ENCODE data around the gene NCOA3.
"Not testable (repeated sequence)": the region's sequence is repeated elsewhere in the genome, so short reads cannot be mapped to it uniquely, and the experiment has no call there.

NCOA3 gene

GRCh38 chr20:47541355-47541922, 39.8 kb downstream of the NCOA3 start:
- DNase-seq, result no peak

- no peak for DNase-seq
Measured at GRCh38 chr20:47543006-47543431, 41.3 kb downstream of the NCOA3 start.

DNA sequence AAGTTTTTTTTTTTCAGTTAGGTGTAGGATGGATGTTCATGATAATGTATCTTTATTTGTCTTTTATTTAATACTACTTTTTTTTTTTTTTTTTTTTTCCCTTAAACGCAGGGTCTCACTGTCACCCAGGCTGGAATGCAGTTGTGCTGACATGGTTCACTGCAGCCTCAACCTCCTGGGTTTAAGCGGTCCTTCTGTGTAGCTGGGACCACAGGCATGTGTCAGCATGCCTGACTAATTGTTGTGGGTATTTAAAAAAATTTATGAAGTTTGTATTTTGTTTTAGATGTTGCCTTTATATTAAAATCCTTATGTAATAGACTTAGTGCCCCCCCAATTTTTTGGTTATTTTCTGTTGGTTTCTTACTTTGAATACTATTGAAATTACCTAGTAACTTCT, 42.6 kb downstream of the NCOA3 start:
- no peak for DNase-seq

GRCh38 chr20:47544852-47545251, 43.2 kb downstream of the NCOA3 start:
- no peak for DNase-seq

DNA sequence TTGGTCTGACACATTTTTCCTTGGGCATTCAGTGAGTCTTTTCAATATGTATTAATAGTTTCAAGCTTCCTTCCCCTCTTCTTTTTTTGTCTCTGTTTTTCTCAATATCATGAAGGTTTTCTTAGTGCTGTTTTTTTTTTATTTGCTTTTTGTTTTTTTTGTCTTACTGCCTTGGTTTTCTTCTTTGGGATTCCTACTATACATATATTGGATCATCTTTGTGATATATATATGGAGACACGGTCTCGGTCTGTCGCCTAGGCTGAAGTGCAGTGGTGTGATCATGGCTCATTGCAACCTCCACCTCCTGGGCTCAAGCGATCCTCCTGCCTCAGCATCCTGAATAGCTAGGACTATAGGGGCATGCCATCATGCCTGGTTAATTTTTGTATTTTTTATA, 43.8 kb downstream of the NCOA3 start:
- no peak for DNase-seq

DNA sequence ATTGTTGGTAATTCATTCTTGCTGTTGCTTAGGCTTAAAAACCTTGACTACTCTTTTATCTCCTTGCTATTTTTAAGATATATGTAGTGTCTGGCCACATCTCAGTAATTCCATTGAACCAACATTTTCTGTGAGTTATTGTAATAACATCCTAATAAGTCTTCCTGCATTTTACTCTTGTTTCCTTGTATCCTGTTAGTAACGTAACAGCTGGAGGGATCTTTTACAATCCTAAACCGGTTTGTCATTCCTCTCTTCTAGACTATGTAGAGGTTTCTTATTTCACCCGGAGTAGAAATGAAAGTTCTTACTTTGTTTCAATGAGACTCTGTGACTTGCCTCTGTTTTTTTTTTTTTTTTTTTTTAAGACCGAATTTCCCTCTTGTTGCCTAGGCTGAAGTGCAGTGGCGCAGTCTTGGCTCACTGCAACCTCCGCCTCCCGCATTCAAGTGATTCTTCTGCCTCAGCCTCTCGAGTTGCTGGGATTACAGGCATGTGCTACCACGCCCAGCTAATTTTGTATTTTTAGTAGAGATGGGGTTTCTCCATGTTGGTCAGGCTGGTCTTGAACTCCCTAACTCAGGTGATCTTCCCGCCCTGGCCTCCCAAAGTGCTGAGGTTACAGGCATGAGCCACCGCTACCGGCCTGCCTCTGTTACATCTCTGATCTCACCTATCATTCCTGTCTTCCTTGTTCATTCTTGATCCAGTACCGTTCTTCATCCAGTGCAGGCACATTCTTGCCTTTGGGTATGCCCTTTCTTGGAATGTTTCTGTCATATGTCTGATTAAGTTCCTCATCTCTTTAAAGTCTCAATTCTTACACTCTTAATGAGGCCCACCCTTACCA, 44.7 kb downstream of the NCOA3 start:
- DNase-seq, result no peak

DNA sequence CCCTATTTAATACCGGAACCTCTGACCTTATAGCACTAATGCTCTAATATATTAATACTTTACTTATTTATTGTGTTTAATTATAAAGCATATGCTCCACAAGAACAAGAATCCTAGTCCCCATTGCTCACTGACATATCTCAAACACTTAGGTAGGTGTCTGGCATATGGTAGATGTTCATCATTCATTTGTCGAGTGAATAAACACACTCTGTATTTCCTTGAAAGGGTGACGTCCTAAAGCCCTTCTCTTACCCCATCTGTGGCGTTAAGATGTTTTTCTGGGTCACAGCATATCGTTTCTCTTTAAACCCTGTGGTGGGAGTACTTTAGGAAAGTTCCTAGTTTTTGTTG, 45.3 kb downstream of the NCOA3 start:
- no peak for DNase-seq

DNA sequence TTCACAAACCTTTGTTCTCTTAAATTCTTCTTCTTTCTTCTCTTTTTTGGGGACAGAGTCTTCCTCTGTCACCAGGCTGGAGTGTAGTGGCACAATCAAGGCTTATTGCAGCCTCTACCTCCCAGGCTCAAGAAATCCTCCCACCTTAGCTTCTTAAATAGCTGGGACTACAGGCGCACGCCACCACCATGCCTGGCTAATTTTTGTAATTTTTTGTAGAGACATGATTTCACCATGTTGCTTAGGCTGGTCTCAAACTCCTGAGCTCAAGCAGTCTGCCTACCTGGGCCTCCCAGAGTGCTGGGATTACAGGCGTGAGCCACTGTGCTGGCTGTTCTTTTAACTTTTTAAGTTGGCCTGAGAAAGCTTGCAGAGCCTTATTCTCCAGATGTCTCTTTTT, 48.0 kb downstream of the NCOA3 start:
- no peak for DNase-seq

DNA sequence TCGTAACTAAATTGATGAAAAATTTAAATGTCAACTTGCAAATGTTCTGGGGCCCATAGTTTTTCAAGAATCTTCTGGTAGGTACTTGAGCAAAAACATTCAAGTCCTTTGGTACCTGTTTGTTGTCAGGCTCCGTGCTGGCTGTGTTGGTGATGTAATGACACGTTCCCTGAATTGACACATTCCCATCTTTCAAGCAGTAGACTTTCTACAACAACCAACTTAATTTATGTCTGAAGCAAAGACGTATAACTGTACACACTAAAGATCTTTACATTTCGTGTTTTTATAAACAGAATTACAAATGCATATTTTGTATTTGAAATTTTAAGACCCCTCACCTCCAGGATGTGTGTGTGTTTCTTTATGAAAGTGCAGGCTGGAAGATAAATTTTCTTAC, 49.5 kb downstream of the NCOA3 start:
- DNase-seq, result no peak

- DNase-seq, result no peak
Measured at GRCh38 chr20:47551841-47552240, 50.2 kb downstream of the NCOA3 start.

DNA sequence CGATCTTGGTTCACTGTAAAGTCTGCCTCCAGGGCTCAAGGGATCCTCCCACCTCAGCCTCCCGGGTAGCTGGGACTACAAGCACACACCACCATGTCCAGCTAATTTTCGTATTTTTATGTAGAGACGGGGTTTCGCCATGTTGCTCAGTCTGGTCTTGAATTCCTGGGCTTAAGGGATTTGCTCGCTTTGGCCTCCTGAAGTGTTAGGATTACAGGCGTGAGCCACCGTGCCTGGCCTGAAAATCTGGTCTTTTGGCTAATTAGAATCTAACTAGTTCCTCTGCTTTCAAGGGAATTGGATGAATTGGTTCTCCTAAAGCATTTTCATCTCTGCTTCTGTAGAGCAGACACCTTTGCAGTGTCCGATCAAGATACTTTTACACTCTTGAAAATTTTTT, 51.3 kb downstream of the NCOA3 start:
- DNase-seq, result no peak

GRCh38 chr20:47553594-47554235, 52.0 kb downstream of the NCOA3 start:
- not testable (repeated sequence) for DNase-seq

DNA sequence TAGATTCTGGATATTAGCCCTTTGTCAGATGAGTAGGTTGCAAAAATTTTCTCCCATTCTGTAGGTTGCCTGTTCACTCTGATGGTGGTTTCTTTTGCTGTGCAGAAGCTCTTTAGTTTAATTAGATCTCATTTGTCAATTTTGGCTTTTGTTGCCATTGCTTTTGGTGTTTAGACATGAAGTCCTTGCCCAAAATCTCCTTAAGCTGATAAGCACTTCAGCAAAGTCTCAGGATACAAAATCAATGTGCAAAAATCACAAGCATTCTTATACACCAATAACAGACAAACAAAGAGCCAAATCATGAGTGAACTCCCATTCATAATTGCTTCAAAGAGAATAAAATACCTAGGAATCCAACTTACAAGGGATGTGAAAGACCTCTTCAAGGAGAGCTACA, 52.6 kb downstream of the NCOA3 start:
- DNase-seq, result not testable (repeated sequence)

DNA sequence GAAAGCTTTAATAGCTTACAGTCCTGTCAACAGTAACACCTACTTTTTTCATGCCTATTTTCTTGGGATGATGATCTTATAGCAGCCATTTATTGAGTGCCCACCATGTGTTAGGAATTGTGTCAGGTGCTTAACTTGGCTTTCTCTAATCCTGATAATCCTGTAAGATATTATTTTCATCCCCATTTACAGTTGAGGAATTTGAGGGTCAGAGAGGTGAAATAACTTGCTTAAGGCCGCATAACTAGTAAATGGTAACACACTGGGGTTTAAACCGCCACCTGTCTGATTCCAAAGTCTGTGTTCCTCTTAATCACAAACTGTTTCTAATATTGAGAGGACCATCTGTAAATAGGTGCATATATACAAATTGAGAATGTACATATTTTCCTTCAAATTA, 55.5 kb downstream of the NCOA3 start:
- no peak for DNase-seq

DNA sequence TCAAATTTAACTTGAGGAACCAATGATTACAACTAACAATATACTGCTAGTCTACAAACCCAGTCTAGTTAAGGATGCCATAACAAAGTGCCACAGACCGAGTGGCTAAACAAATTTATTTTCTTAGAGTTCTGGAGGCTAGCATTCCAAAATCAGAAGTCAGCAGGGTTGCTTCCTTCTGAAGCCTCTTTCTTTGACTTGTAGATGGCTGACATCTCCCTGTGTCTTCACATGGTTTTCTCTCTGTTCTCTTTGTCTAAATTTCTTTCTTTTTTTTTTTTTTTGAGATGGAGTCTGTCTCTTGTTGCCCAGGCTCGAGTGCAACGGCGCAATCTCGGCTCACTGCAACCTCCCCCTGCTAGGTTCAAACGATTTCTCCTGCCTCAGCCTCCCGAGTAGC, 56.1 kb downstream of the NCOA3 start:
- DNase-seq, result no peak

DNA sequence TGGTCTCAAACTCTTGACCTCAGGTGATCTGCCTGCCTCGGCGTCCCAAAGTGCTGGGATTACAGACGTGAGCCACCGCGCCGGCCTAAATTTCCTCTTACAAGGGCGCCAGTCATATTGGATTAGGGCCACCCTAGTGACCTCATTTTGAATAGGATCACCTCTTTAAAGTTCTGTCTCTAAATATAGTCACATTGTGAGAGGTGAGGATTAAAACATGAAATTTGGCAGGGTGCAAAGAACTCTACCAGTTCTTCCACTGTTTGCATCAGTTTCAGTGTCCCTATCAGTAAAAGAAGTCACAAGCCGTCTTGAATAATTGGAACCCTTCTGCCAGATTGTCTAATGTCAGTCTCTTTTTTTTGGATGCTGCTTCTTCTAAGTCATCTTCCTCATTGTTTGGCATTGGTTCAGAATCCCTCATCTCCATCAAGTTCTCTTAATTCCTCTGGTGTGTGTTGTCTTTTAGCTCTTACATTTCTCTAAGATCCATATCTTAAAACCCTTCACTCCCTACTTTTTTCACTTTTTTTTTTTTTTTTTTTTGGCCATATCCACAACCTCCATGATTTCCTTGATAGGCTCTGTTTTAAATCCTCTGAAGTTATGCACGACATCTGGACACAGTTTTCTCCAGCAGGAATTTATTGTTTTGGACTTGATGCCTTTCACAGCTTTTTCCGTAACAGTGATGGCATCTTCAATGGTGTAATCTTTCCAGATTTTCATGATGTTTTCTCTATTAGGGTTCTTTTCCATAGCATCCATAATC, 56.8 kb downstream of the NCOA3 start:
- DNase-seq, result no peak

GRCh38 chr20:47559141-47559540, 57.5 kb downstream of the NCOA3 start:
- no peak for DNase-seq

DNA sequence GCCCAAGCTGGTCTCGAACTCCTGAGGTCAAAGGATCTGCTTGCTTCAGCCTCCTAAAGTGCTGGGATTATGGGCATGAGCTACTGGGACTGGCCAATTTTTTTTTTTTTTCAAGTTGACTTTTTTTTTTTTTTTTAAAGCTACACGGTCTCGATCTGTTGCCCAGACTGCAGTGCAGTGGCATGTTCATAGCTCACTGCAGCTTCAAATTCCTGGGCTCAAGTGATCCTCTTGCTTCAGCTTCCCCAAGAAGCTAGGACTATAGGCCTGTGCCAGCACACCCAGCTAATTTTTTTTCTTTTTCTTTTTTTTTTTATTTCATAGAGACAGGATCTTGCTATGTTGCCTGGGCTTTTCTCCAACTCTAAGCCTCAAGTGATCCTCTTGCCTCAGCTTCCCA, 59.5 kb downstream of the NCOA3 start:
- DNase-seq, result no peak

DNA sequence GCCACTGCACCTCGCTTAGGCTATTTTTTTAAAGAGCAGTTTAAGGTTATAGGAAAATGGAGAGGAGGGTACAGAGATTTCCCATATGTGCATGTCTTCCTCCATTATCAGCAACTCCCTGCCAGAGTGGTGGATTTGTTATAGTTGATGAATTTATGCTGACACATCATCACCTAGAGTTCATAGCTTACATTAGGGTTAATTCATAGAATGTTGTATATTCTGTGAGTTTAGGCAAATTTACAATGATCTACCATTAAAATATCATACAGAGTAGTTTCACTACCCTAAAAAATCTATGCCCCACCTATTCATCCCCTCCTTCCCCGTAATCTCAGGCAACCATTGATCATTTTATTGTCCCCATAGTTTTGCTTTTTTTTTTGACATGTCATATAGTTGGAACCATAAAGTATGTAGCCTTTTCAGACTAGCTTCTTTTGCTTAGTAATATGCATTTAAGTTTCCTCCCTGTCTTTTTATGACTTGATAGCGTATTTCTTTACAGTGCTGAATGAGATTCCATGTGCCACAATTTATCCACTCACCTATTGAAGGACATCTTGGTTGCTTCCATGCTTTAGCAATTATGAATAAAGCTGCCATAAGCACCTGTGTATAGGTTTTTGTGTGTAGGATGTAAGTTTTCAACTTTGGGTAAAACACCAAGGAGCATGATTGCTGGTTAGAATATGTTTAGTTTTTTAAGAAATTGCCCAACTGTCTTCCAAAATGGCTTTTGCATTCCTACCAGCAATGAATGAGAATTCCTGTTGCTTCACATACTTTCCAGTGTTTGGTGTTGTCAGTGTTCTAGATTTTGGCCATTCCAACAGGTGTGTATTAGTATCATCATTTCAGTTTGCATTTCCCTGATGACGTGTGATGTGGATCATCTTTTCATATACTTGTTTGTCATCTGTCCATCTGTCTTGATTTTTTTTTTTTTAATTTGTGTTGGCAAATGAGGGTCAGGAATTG, 60.2 kb downstream of the NCOA3 start:
- DNase-seq, result no peak

DNA sequence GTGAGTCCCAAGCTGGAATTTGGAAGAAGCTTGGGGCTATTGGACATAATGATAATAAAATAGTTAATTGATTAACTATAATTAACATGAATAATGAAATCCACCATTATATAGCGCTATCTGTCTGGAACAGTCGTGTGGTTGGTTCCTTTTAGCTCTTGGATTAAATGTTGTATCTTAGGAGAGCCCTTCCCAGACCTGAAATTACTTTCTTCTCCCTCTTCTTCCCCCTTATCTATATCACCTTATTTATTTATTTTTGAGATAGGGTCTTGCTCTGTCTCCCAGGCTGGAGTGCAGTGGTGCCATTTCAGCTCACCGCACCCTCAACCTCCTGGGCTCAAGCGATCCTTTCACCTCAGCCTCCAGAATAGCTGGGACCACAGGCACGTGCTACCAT, 64.6 kb downstream of the NCOA3 start:
- no peak for DNase-seq

DNA sequence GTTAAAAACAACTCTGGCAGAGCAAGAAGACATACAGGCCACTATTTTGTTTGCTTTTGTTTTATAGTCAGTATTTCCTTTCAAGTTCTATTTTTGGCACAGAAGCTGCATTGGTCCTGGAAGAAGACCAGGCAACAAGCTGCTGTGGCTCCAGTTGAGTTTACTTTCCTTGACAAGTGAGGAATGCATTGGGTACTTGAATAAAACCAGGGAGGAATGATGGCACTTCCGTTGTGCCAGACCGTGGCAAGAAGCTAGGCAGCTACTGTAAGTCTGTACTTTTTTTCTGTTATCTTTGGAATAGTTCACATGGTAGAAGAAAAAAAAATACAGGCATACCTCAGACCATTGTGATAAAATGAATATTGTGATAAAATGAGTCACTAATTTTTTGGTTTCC, 66.3 kb downstream of the NCOA3 start:
- DNase-seq, result no peak

DNA sequence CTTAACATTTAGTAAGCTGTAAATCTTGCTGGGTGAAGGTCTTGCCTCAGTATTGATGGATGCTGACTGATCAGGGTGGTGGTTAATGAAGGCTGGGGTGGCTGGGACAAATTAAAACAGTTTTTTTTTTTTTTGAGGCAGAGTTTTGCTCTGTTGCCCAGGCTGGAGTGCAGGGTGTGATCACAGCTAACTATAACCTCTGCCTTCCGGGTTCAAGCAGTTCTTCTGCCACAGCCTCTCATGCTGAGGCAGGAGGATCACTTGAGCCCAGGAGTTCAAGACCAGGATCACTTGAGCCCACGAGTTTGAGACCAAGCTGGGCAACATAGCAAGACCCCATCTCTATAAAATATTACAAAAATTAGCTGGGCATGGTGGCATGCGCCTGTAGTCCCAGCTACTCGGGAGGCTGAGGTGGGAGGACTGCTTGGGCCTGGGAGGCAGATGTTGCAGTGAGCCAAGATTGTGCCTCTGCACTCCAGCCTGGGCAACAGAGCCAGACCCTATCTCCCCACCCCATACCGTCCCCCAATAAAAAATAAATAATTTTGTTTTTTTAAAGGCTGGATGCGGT, 67.2 kb downstream of the NCOA3 start:
- DNase-seq, result no peak

All from Kasumi-1 (cell line).